Esophagus squamous epithelium (tissue), 4 donors: Measurements from ENCODE around the gene SRSF7.
"Not testable (repeated sequence)": the region's sequence is repeated elsewhere in the genome, so short reads cannot be mapped to it uniquely, and the experiment has no call there.

Experiments
- CTCF ChIP-seq, 6 experiments: fragments of 450-650 bp in 4 of 6; fragments of 200-600 bp in 2 of 6; sonication (generic) in 2 of 6; IDR thresholded peaks; one replicate each; pipeline ENCODE4 v1.5.1; 2016 to 2019; ENCODE audit warnings: antibody characterized with exemption in 6 of 6, mild to moderate bottlenecking in 4 of 6, moderate library complexity in 4 of 6
- POLR2A ChIP-seq, 4 donors: fragments of 450-650 bp; IDR thresholded peaks; one replicate each; pipeline ENCODE4 v1.6.1; 2017; ENCODE audit warnings: antibody characterized with exemption in 4 of 4, mild to moderate bottlenecking in 4 of 4, moderate library complexity in 3 of 4

- TF ChIP-seq CTCF, POLR2A (IDR thresholded peaks at IDR 0.05): not testable (repeated sequence)
Observed at GRCh38 chr2:38755891-38756290, 4.7 kb upstream of the SRSF7 start.
